Left renal pelvis (tissue), 4 donors: ENCODE results near the gene SLC24A3. TPM values are rescaled to one million over a fixed set of nuclear protein-coding genes. Genes with fewer than 3 reads are reported as not detected.
"Not testable (repeated sequence)": the region's sequence is repeated elsewhere in the genome, so short reads cannot be mapped to it uniquely, and the experiment has no call there.

Source experiments
- DNase-seq, 4 donors: peaks; one replicate each; pipeline ENCODE4 v3.0.0-alpha.2; 2013; ENCODE audit warnings: low read depth in 4 of 4, low spot score in 3 of 4
- polyA plus RNA-seq, 4 donors: library from polyadenylated mRNA; unstranded; fragments of 120-200 nt; gene quantifications; one replicate each; pipeline ENCODE4 v1.2.1, GENCODE V29; 2013; ENCODE audit not compliant: insufficient read length in 4 of 4

The SLC24A3 gene
- polyA plus RNA-seq, 4 donors: 4.1 to 26.8 (median 6.0) TPM

- no peak for DNase-seq
These were observed 445.7 kb downstream of the SLC24A3 start for GRCh38 chr20:19658137-19658536.

DNA sequence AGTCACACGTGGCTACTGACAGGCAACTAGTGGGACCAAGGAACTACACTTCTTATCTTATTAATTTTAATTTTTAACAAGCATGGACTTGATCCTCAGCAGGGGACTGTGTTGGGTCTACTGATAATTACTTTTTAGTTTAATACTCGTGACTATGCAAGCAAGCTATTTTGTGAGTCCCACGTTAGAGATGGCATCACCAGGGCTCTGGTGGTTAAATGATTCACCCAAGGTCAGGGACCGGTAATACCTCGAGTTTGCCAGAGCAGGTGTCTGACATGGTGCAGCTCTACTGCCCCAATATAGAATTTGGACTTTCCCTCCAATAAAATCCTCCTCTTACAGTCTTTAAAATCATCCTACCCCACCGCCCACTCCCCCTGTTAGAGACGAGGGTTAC is 447.0 kb downstream of the SLC24A3 start:
- DNase-seq: no peak

- no peak for DNase-seq
These were observed 448.5 kb downstream of the SLC24A3 start for GRCh38 chr20:19660808-19661378.

DNA sequence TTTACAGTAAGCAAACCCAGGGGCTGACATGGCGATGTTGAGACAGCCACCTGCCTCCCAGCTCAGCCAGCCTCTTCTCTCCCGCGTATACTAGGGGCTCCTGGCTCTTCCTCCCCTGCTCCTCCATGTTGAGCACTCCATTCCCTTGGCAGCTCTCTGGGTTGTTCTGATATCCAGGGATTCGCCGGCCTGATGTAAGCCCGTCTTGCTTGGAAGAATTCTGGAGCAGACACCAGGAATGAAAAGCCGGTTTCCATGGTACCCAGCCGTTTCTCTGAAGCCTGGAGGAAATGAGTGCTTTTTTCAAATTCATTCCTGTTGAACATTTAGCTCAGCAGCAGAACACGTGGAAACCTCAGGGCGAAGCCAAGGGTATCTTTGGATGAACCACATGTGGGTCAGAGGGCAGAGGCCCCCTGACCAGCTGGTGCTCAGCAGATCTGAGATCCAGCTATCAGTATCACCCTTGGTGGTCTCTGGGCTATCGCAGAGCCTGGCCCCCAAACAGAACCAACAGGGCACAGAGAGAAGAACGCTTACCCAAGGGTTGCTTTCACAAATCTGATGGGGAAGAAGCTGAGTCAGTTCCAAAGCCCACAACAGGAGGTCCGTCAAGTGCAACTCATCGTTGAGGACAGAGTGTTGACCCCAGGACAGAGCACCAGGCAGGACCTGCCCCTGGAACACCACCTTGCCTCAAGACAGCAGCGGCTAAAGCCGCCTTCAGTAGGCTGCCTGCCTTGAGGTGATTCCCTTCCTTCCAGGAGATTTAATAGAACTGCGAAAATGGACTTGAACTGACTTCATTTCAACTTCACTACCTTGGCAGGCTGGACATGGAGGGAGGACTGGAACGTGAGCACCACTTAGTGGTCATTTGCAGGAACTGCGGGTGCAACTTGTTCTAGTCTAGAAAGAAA is 449.5 kb downstream of the SLC24A3 start:
- peak in 3 of 4 donors; percentile 46 to 62 (median 57) for DNase-seq

GRCh38 chr20:19662637-19662995 is 450.2 kb downstream of the SLC24A3 start:
- no peak for DNase-seq

DNA sequence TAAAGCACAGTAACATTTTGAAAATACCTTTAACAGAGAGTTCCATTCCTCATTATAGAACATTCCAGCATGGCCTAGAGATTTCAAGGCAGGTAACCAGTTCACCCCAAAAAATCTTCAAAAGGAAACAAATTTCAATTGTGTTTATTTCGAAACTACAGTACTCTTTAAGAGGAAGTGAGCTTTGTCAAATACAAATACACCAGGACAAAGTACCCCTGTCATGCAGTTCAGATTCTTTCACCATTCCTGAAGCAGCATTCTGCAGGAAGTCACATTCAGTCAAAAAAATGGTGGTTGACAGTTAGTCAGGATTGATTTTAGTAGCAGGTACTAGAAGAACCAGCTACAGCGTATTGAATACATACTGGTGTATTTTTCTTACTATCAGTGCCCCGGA is 456.0 kb downstream of the SLC24A3 start:
- no peak for DNase-seq

- no peak for DNase-seq
These were observed 458.4 kb downstream of the SLC24A3 start for GRCh38 chr20:19670829-19671228.

DNA sequence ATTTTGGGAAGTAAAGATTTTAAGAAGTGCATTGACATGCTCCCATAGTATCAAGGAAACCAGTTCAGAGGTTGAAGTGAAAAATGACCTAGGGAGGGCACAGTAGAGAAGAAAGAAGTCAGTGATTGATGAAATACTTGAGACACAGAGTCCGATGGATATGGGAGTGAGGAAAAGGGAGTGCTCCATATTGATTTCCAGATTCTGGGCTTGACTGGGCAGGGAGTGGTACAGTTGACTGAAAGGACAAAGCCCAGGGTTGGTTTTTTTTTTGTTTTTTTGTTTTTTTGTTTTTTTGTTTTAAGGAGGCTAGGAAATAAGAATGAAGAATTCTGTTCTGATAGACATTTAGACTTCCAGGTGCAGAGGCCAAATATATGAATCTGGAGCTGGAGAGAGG is 458.9 kb downstream of the SLC24A3 start:
- DNase-seq: no peak

DNA sequence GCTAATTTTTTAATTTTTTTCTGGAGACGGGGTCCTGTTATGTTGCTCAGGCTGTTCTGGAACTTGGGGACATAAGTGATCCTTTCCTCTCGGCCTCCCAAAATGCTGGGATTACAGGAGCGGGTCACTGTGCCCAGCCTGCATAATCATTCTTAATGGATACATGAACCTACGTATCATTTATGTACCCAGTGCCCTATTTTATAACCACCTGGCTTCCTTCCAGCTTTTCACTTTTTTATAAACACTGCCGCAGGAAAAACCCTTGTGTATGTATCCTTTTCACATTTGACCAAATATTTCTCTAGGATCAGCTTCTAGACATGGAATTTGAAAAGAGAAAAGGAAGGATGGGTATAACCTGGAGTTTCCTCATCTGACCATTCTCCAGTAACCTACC is 460.1 kb downstream of the SLC24A3 start:
- DNase-seq: no peak

GRCh38 chr20:19673575-19673974 is 461.1 kb downstream of the SLC24A3 start:
- DNase-seq: no peak

- DNase-seq: no peak
These were observed 463.8 kb downstream of the SLC24A3 start for GRCh38 chr20:19676202-19676601.

- no peak for DNase-seq
These were observed 464.9 kb downstream of the SLC24A3 start for GRCh38 chr20:19677336-19677735.

DNA sequence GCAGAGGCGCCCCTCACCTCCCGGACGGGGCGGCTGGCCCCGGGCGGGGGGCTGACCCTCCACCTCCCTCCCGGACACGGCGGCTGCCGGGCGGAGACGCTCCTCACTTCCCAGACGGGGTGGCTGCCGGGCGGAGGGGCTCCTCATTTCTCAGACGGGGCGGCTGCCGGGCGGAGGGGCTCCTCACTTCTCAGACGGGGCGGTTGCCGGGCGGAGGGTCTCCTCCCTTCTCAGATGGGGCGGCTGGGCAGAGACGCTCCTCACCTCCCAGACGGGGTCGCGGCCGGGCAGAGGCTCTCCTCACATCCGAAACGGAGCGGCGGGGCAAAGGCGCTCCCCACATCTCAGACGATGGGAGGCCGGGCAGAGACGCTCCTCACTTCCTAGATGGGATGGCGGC is 466.1 kb downstream of the SLC24A3 start:
- DNase-seq: not testable (repeated sequence)

- DNase-seq: no peak
These were observed 467.6 kb downstream of the SLC24A3 start for GRCh38 chr20:19679900-19680495.

DNA sequence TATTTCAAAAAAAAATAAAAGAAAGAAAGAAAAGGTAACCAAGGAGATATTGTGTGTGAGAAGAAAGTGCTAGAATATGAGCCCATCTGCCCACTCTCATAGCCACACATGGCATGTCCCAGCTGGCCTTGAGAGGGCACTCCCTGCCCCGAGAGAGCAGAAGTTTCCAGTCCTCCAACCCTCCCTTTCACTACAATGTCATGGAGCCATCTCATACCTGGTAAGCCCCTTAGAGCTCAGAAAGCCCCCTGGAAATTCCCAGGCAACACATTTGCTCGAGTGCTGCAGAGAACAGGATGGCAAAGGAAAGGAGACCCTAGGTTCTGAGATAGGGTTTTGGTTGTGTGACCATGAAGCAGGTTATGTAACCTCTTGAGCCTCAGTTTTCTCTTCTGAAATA is 469.8 kb downstream of the SLC24A3 start:
- no peak for DNase-seq

DNA sequence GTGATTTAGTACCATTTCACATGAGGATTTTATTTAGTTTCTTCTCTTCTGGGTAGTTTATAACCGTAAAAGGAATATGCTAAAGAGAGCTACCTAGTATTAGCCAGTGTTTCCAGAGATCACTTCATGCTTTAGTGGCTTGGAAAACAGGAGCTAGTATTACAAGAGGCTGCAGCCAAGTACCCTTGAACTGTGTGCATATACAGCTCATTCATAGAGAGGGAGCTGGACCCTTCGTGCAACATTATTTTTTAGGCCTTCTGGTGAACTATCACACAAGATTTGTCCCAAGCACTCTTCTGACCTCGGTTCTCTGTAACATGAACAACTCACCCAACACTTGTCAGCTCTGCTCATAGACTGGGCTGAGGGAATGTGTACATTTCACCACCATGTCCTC is 470.7 kb downstream of the SLC24A3 start:
- DNase-seq: no peak

GRCh38 chr20:19683822-19684221 is 471.4 kb downstream of the SLC24A3 start:
- DNase-seq: no peak

DNA sequence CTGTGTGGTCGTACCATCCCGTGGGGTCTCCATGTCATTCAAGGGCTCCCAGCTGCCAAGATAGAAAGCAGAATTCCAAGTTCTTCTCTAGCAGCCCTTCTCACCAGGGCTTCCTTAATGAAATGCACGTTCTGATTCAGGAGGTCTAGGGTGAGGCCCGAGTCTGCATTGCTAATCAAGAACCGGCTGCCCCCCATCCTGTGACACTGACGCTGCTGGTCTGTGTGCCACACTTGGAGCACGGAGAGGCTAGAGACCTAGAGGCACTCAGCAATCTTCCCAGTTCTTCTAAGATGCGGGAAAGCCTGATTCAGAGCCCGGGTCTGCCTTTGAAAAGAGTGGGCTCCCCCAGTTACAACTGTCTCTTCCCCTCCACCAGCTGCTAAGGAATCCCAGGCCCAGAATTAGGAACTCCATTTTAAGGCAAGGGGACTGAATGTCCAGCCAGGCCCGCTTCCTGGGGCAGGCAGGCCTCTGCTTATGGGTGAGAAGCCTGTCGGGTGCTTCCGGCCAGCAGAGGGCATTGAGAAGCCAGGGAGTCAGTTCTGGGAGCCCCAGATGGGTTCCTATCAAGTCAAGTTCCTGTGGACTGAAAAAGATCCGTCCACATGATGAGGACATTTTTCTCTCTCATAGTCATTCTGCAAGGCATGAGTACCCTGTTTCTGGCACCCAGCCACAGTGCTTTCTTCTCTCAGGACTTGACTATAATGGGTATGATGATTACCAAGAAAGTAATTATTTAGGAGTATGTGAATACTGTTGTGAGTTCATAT is 475.8 kb downstream of the SLC24A3 start:
- DNase-seq: no peak

- DNase-seq: no peak
These were observed 478.0 kb downstream of the SLC24A3 start for GRCh38 chr20:19690462-19690861.

- no peak for DNase-seq
These were observed 478.7 kb downstream of the SLC24A3 start for GRCh38 chr20:19691125-19691524.

GRCh38 chr20:19692100-19692499 is 479.7 kb downstream of the SLC24A3 start:
- DNase-seq: no peak
